HL-60 (cell line): Measurements from ENCODE around the gene MET.

ENCODE experiments used
- CTCF ChIP-seq: IDR thresholded peaks from one replicate; pipeline ENCODE4 v1.5.1; 2011; ENCODE audit warnings: low read length, control low read depth, inconsistent platforms; ENCODE audit not compliant: insufficient read depth
- POLR2AphosphoS5 ChIP-seq: IDR thresholded peaks from 2 replicates; pipeline ENCODE4 v1.6.1; 2012; ENCODE audit warnings: low read depth

GRCh38 chr7:116731445-116732335 is 59.7 kb downstream of the MET start:
- no peak for TF ChIP-seq CTCF
- no peak for TF ChIP-seq POLR2AphosphoS5
